C1 segment of cervical spinal cord (tissue), 14 donors: ENCODE data around the gene SPEM1.

Experiments used
- DNase-seq, 14 donors: peaks; one replicate each; lab custom pipeline; 2025; lab: John Stamatoyannopoulos, UW

Gene SPEM1

DNA sequence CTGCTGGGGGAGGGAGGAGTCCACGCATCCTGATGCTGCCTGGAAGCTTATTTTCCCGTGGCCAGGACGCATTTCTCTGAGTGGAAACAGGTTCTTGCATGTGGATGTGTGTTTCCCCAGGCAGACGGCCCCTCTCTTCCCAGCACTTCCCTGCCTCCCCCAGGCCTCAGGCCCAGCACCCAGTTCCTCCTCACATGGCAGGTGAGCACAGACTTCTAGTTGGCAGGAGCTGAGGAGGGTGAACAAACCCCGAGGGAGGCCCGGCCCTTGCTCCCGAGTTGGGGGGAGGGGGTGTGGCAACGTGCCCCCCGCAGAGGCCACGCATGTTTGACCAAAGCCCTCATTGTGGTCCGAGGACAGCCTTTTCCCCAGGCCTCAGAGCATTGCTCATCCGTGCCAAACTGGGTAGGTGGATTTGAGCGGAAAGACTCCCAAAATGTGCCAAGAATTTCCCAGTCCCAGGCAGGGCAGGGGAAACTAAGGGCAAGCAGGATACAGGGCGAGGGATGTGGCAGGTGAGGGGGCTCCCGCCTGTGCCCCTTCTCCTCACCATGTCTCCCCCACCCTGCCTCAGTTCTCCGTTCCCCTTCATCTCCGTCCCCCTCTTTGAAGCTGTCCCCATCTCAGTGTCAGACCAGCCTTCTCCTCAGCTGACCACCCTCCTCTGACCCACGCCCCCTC, 1.5 kb upstream of the SPEM1 start:
- DNase-seq, result peak in 1 of 14 donors; percentile 16

GRCh38 chr17:7421186-7421585, 1.1 kb downstream of the SPEM1 start:
- DNase-seq, result no peak

DNA sequence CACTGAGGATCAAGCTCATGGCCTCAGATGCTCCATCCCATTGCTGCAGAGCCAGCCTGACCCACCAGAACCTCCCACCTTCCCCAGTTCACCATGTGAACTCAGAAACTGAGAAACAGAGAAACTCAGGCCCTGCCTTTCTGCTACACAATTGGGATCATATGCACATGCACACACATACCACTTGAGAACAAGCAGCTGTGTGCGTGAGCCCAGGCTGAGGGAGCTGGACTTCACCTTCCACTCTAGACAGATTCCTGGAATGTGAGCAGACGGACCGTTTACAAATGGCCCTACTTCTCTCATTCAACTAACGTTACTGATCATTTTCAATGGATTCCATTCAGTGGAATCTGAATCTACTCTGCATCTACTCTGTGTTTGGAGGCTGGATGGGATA, 3.6 kb downstream of the SPEM1 start:
- DNase-seq, result no peak

DNA sequence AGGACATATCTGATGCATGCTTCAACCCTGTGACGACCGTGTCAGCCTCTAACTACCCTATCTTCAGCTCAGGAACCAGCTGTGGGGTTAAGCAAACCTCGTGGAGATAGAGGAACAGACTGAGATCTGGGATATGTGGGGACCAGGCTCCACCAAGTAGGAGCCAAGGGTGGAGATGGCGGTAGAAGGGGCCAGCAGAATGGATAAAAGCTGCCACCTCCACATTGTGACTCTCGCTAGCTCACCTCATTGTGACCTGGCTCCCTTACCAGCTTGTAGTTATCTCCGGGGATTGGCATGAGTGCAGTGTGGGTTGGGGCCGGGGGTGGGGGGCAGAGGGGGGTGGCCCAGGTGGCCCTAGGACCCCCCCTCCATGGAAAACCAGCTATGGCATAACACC, 5.2 kb downstream of the SPEM1 start, which contains the start of gene SPEM2:
Gene SPEM2, plus strand, starts transcription at position 301 of the 400 bp plus-strand sequence. Its CDS starts 73 bp downstream, at position 374.
- DNase-seq, result no peak

GRCh38 chr17:7425756-7426155, 5.6 kb downstream of the SPEM1 start:
- no peak for DNase-seq

DNA sequence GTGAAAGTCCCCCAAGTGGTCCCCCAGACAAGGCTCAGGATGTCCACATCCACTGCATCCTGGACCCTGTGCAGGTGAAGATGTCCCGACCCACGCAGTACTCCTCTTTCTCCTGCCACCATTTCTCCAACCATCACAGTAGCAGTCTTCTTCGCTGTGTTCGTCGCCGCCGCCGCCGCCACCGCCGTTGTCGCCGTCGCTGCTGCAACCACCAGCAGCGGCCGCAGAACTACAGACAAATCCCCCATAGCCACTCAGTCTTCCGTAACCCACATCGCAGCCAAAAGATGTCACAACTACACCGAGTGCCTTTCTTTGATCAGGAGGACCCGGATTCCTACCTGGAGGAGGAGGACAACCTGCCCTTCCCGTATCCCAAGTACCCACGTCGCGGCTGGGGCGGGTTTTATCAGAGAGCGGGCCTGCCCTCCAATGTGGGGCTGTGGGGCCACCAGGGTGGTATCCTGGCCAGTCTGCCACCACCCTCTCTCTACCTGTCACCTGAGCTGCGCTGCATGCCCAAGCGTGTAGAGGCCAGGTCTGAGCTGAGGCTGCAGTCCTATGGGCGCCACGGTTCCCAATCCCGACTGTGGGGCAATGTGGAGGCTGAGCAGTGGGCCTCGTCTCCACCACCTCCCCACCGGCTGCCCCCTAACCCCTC, 6.2 kb downstream of the SPEM1 start:
- no peak for DNase-seq

GRCh38 chr17:7426896-7427489, 6.9 kb downstream of the SPEM1 start:
- DNase-seq, result no peak

GRCh38 chr17:7427549-7427948, 7.4 kb downstream of the SPEM1 start:
- no peak for DNase-seq

- no peak for DNase-seq
These were observed 8.4 kb downstream of the SPEM1 start, which contains the start of gene SPEM3 for GRCh38 chr17:7428557-7428956. TSS of gene SPEM3 (plus strand) at chr17:7428857. CDS start at chr17:7428903, 46 bp downstream.

- no peak for DNase-seq
These were observed 9.6 kb downstream of the SPEM1 start for GRCh38 chr17:7429722-7430121.

DNA sequence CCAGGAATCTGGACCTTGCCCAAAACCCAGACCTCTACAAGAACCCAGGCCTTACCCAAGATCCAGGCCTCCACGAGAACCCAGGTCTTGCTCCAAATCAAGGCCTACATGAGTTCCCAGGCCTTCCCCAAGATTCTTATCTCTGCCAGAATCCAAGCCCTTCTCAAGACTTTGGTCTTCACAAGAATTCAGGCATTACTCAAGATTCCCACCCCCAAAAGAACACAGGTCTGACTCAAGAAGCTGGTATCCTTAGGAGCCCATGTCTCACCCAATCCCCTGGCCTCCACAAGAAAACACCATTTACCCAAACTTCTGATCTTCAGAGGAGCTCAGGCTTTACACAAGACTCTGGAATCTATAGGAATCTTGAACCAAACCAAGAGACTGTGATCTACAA, 11.1 kb downstream of the SPEM1 start:
- no peak for DNase-seq

- no peak for DNase-seq
These were observed 12.2 kb downstream of the SPEM1 start for GRCh38 chr17:7432296-7432695.

DNA sequence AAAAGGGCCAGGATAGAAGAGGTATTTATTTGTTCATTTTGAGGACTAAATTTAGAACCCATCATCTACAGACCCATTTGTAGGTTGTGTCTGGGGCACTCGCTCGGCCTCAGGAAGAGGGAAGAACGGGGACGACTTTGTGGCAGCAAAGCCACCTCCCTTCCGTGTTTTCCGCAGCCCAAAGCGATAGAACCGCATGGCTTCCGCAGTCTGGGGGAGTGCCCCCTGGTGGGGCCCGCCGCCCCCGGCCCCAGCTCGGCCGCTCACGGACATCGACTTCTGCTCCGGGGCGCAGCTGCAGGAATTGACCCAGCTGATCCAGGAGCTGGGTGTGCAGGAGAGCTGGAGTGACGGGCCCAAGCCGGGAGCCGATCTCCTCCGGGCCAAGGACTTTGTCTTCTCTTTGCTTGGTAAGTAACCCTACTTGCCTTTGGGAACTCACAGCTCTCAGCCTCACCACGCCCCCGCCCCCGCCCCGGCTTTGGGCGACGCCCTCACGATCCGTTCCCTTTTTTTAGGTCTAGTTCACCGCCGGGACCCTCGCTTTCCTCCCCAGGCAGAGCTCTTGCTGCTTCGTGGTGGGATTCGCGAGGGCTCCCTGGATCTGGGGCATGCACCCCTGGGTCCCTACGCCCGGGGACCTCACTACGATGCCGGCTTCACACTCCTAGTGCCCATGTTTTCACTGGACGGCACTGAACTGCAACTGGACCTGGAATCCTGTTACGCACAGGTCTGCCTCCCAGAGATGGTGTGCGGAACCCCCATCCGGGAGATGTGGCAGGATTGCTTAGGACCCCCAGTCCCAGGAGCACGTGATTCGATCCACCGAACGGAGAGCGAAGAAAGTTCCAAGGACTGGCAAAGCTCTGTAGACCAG, 15.8 kb downstream of the SPEM1 start:
- peak in 3 of 14 donors; percentile 30 to 35 (median 32) for DNase-seq

DNA sequence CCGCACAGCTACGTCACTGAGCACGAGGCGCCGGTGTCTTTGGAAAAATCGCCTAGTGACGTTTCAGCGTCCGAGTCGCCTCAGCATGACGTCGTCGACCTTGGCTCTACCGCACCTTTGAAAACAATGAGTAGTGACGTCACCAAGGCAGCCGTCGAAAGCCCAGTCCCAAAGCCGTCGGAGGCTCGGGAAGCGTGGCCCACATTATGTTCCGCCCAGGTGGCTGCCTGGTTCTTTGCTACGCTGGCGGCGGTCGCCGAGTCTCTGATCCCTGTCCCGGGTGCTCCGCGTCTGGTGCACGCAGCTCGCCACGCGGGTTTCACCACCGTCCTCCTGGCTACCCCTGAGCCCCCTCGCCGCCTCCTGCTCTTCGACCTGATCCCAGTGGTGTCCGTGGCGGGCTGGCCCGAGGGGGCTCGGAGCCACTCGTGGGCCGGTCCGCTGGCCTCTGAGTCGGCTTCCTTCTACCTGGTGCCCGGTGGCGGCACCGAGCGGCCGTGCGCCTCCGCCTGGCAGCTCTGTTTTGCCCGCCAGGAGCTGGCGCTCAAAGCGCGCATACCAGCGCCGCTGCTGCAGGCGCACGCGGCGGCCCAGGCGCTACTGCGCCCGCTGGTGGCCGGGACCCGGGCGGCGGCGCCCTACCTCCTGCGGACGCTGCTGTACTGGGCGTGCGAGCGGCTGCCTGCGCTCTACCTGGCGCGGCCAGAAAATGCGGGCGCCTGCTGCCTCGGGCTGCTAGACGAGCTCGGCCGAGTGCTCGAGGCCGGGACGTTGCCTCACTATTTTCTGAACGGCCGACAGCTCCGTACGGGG, 16.6 kb downstream of the SPEM1 start:
- DNase-seq, result peak in 9 of 14 donors; percentile 15 to 81 (median 43)

GRCh38 chr17:7437369-7437863, 17.3 kb downstream of the SPEM1 start:
- peak in 1 of 14 donors; percentile 44 for DNase-seq

GRCh38 chr17:7437950-7438614, 18.0 kb downstream of the SPEM1 start:
- DNase-seq, result peak in 9 of 14 donors; percentile 20 to 68 (median 39)

- no peak for DNase-seq
These were observed 18.7 kb downstream of the SPEM1 start for GRCh38 chr17:7438656-7439460.

- no peak for DNase-seq
These were observed 19.5 kb downstream of the SPEM1 start, which contains the start of gene FGF11 for GRCh38 chr17:7439462-7440112. TSS of gene FGF11 (plus strand) at chr17:7439512. CDS start at chr17:7439621, 109 bp downstream.
